HEK293 (cell line): ENCODE results near the gene DNAH1.

Source experiments
- ZNF16 ChIP-seq: fragments of 450-650 bp; formaldehyde crosslinking; IDR thresholded peaks from 2 replicates; pipeline ENCODE4 v1.5.1; 2016; ENCODE audit warnings: low read depth, missing biosample characterization, missing genetic modification characterization
- ZNF2 ChIP-seq: fragments of 450-650 bp; formaldehyde crosslinking; IDR thresholded peaks from 2 replicates; pipeline ENCODE4 v1.5.1; 2016; ENCODE audit warnings: missing biosample characterization, missing genetic modification characterization
- ZNF24 ChIP-seq: fragments of 450-650 bp; formaldehyde crosslinking; IDR thresholded peaks from 2 replicates; pipeline ENCODE4 v1.5.1; 2016; ENCODE audit warnings: missing biosample characterization, missing genetic modification characterization
- ZNF549 ChIP-seq: fragments of 450-650 bp; IDR thresholded peaks from 2 replicates; pipeline ENCODE4 v1.5.1; 2018; ENCODE audit warnings: missing biosample characterization, missing genetic modification characterization, mild to moderate bottlenecking, inconsistent platforms, moderate library complexity
- TF ChIP-seq, protein P1 (sequence below): fragments of 450-650 bp; formaldehyde crosslinking; IDR thresholded peaks from 2 replicates; pipeline ENCODE4 v1.5.1; 2016; ENCODE audit warnings: missing biosample characterization, missing genetic modification characterization
- TF ChIP-seq, protein P2 (sequence below): fragments of 450-650 bp; formaldehyde crosslinking; IDR thresholded peaks from 2 replicates; pipeline ENCODE4 v1.5.1; 2016; ENCODE audit warnings: missing biosample characterization, missing genetic modification characterization

DNA sequence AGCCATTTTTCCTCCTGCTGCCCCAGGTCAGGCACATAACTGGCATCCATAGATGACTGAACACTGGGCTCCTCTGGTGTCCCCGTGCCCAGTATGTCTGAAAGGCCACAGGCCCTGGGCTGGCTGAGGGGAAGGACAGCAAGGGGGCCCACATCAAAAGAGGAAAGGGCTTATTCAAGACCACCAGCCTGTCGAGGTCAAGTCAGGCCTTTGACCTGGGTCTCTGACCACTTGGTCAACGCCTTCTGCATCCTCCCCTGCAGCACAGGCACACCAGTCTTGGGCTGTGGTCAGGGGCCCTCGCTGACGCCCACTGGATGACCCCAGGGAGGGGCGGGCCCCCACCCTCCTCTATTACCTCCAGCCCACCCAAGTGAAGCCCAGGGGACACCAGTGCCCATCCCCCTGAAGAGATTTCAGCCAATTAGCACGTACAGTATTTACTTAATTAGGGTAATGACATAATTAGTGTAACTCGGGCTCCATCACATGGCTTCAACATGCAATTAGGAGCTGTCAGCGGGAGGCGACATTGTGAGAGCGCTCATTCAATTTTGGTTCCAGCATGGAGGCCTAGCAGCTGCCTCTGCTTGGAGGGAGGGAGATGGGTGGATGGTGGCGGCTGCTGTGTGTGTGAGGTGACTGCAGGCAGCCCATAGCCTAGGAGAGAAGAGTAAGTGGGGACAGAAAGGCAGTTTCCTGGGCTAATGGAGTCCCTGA lies 13.5 kb upstream of the DNAH1 start:
- TF ChIP-seq, protein P1, sequence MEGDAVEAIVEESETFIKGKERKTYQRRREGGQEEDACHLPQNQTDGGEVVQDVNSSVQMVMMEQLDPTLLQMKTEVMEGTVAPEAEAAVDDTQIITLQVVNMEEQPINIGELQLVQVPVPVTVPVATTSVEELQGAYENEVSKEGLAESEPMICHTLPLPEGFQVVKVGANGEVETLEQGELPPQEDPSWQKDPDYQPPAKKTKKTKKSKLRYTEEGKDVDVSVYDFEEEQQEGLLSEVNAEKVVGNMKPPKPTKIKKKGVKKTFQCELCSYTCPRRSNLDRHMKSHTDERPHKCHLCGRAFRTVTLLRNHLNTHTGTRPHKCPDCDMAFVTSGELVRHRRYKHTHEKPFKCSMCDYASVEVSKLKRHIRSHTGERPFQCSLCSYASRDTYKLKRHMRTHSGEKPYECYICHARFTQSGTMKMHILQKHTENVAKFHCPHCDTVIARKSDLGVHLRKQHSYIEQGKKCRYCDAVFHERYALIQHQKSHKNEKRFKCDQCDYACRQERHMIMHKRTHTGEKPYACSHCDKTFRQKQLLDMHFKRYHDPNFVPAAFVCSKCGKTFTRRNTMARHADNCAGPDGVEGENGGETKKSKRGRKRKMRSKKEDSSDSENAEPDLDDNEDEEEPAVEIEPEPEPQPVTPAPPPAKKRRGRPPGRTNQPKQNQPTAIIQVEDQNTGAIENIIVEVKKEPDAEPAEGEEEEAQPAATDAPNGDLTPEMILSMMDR (tag by site-specific recombination): no peak
- TF ChIP-seq, protein P2, sequence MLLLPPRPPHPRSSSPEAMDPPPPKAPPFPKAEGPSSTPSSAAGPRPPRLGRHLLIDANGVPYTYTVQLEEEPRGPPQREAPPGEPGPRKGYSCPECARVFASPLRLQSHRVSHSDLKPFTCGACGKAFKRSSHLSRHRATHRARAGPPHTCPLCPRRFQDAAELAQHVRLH: no peak
- TF ChIP-seq ZNF549: no peak
- TF ChIP-seq ZNF16 (tag by site-specific recombination): no peak
- no peak for TF ChIP-seq ZNF2 (tag by site-specific recombination)
- TF ChIP-seq ZNF24 (tag by site-specific recombination): no peak
